Astrocyte of the cerebellum (primary cell): Measurements from ENCODE around the gene FCMR.
"Not testable (repeated sequence)": the region's sequence is repeated elsewhere in the genome, so short reads cannot be mapped to it uniquely, and the experiment has no call there.

ENCODE experiments used
- DNase-seq: peaks from one replicate; pipeline ENCODE4 v3.0.0-alpha.2; 2011; ENCODE audit warnings: low read depth
- H3K4me3 ChIP-seq: 2 replicates; pipeline ENCODE4 v1.5.1; 2011; ENCODE audit warnings: mild to moderate bottlenecking, low read depth, low read length, moderate library complexity
- in situ Hi-C: cut with HindIII; loops from 2 replicates; pipeline ENCODE4 v1.10.0; 2017; ENCODE audit warnings: low sequenced_read_pairs
- TF ChIP-seq, protein P1 (sequence below): IDR thresholded peaks from 2 replicates; pipeline ENCODE4 v1.5.1; 2012; ENCODE audit warnings: low read length, low read depth, moderate library complexity, mild to moderate bottlenecking; ENCODE audit errors: missing control alignments

FCMR gene

GRCh38 chr1:206855859-206856258 is 65.9 kb downstream of the FCMR start:
- in situ Hi-C loops, result no loop called here
- TF ChIP-seq, protein P1, sequence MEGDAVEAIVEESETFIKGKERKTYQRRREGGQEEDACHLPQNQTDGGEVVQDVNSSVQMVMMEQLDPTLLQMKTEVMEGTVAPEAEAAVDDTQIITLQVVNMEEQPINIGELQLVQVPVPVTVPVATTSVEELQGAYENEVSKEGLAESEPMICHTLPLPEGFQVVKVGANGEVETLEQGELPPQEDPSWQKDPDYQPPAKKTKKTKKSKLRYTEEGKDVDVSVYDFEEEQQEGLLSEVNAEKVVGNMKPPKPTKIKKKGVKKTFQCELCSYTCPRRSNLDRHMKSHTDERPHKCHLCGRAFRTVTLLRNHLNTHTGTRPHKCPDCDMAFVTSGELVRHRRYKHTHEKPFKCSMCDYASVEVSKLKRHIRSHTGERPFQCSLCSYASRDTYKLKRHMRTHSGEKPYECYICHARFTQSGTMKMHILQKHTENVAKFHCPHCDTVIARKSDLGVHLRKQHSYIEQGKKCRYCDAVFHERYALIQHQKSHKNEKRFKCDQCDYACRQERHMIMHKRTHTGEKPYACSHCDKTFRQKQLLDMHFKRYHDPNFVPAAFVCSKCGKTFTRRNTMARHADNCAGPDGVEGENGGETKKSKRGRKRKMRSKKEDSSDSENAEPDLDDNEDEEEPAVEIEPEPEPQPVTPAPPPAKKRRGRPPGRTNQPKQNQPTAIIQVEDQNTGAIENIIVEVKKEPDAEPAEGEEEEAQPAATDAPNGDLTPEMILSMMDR, result no peak
- H3K4me3 ChIP-seq, result no peak overlapping the region
- no peak for DNase-seq

DNA sequence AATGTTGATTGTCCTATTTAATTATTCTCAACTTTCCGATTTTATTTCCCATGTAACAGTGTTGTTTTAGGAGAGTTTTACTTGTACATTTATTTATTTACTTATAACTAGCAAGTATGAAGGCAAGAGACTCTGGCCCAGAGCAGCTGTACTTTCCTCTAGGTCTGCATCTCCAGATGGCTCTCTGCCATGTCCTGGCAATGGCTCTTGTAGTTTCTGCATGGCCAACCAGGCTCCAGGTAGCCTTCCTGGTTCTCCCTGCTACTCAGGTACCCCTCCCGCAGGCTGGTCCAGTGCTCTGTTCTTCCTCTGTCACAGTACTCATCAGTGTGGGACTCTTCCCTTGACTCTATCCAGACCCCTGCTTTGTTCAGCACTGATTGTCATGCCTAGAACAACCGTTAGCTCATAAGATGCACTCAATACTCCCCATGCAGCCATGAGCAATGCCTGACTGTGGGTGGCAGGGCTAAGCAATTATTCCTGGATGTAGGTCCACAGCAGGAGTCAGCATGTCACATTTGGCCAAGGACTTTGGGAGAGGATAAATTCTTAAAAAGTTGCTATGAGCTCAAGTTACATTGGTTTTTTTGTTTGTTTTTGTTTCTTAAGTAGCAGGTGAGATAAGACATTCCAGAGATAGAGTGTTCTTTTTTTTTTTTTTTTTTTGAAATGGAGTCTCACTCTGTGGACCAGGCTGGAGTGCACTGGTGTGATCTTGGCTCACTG is 67.2 kb downstream of the FCMR start:
- in situ Hi-C loops, result no loop called here
- H3K4me3 ChIP-seq, result no peak overlapping the region
- TF ChIP-seq, protein P1, result no peak
- DNase-seq, result no peak

DNA sequence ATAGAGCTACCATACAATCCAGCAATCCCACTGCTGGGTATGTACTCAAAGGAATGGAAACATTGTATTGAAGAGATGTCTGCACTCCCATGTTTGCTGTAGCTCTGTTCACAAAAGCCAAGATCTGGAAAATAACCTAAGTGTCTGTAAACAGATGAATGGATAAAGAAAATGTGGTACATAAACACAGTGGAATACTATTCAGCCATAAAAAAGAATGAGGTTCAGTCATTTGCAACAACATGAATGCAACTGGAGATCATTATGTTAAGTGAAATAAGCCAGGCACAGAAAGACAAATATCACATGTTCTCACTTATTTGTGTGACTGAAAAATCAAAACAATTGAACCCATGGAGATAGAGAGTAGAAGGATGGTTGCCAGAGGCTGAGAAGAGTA is 68.0 kb downstream of the FCMR start:
- in situ Hi-C loops, H3K4me3 ChIP-seq, DNase-seq: not testable (repeated sequence)
